Left lung (tissue), 10 donors: Measurements from ENCODE around the gene DDX31. TPM values are rescaled to one million over a fixed set of nuclear protein-coding genes. Genes with fewer than 3 reads are reported as not detected.
"Not testable (repeated sequence)": the region's sequence is repeated elsewhere in the genome, so short reads cannot be mapped to it uniquely, and the experiment has no call there.

ENCODE experiments used
- ATAC-seq: fragments of 200-7000 bp; cut with Tn5 transposase; one replicate; pipeline ENCODE4 v1.9.1; 2020; ENCODE audit warnings: moderate library complexity
- DNase-seq, 4 donors: peaks; one replicate each; pipeline ENCODE4 v3.0.0-alpha.2; 2013 to 2020
- H3K27ac ChIP-seq, 2 donors: fragments of 200-600 bp; sonication (generic) in 1 of 2; one replicate each; pipeline versions ENCODE4 v1.5.0 to v1.8.0; 2020 to 2021
- H3K27me3 ChIP-seq, 2 donors: fragments of 200-600 bp; sonication (generic) in 1 of 2; one replicate each; pipeline versions ENCODE4 v1.5.0 to v1.8.0; 2020 to 2021
- H3K36me3 ChIP-seq, 2 donors: fragments of 200-600 bp; sonication (generic) in 1 of 2; one replicate each; pipeline versions ENCODE4 v1.5.0 to v1.8.0; 2020 to 2021
- H3K4me1 ChIP-seq, 2 donors: fragments of 200-600 bp; one replicate each; pipeline ENCODE4 v1.8.0; 2021
- H3K4me3 ChIP-seq, 2 donors: fragments of 200-600 bp; sonication (generic) in 1 of 2; one replicate each; pipeline versions ENCODE4 v1.5.0 to v1.8.0; 2020 to 2021; ENCODE audit warnings: mild to moderate bottlenecking in 1 of 2
- H3K9me3 ChIP-seq, 2 donors: fragments of 200-600 bp; sonication (generic) in 1 of 2; one replicate each; pipeline versions ENCODE4 v1.5.0 to v1.8.0; 2020 to 2021
- intact Hi-C, 2 donors: fragments of 100-400 bp; cut with DNase I; formaldehyde crosslinking; loops; one replicate each; pipeline versions ENCODE4 v1.11.2 to v1.14.2; 2022
- polyA plus RNA-seq, 6 donors: library from polyadenylated mRNA; unstranded; fragments of 120-200 nt; gene quantifications; one replicate each; pipeline ENCODE4 v1.2.1, GENCODE V29; 2013; ENCODE audit not compliant: insufficient read length in 6 of 6
- total RNA-seq, 2 donors: library from RNA; stranded (reverse); fragmentation: NEBNext Ultra II Directional; extraction: Animal tissue kit (Norgen Biotek cat#: 25700); gene quantifications; one replicate each; pipeline ENCODE4 v1.2.1, GENCODE V29; 2021
- TF ChIP-seq, protein P1 (sequence below), 2 donors: fragments of 200-600 bp; sonication (generic) in 1 of 2; IDR thresholded peaks; one replicate each; pipeline versions ENCODE4 v1.5.0 to v1.8.0; 2021; ENCODE audit warnings: antibody characterized with exemption in 2 of 2
- donor health status: DM: no; HTN: yes; CAD: no.
- donor health status: DM: no; HTN: no; CAD: no.

Gene DDX31
- total and polyA plus RNA-seq, 8 donors, result 12.0 to 16.5 (median 14.9) TPM

- intact Hi-C loops, result no loop called here
- Histone ChIP-seq H3K9me3 (no peaks in the 10 kb centered on the region), H3K36me3 (no peaks in the 10 kb centered on the region), H3K4me3 (no peak overlapping the region), H3K27ac (no peak overlapping the region), H3K4me1 (no peaks in the 10 kb centered on the region), H3K27me3 (peaks cover 0 to 15% of the 10 kb centered on the region in 2 donors)
- TF ChIP-seq, protein P1, sequence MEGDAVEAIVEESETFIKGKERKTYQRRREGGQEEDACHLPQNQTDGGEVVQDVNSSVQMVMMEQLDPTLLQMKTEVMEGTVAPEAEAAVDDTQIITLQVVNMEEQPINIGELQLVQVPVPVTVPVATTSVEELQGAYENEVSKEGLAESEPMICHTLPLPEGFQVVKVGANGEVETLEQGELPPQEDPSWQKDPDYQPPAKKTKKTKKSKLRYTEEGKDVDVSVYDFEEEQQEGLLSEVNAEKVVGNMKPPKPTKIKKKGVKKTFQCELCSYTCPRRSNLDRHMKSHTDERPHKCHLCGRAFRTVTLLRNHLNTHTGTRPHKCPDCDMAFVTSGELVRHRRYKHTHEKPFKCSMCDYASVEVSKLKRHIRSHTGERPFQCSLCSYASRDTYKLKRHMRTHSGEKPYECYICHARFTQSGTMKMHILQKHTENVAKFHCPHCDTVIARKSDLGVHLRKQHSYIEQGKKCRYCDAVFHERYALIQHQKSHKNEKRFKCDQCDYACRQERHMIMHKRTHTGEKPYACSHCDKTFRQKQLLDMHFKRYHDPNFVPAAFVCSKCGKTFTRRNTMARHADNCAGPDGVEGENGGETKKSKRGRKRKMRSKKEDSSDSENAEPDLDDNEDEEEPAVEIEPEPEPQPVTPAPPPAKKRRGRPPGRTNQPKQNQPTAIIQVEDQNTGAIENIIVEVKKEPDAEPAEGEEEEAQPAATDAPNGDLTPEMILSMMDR (IDR thresholded peaks at IDR 0.05), result no peak
- DNase-seq, result no peak
- ATAC-seq, result no peak
Observed at GRCh38 chr9:132712753-132713152, 43.0 kb upstream of the DDX31 start.

DNA sequence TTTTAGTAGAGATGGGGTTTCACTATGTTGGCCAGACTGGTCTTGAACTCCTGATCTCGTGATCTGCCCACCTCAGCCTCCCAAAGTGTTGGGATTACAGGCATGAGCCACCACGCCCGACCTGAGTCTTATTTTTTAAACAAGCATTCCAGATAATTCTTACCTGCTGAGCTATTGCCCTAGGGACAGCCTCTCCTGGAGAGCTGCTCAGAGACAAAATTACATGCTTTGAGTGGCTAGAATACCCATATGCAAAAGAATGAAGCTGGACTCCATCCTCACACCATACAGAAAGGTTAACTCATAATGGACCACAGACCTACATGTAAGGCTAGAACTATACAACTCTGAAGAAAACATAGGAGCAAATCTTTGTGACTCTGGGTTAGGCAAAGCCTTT is 42.1 kb upstream of the DDX31 start:
- no peaks in the 10 kb centered on the region for H3K36me3 ChIP-seq
- TF ChIP-seq, protein P1 (IDR thresholded peaks at IDR 0.05), result no peak
- no peaks in the 10 kb centered on the region for H3K4me1 ChIP-seq
- H3K4me3 ChIP-seq, result no peak overlapping the region
- intact Hi-C loops, result no loop called here
- ATAC-seq (no peak), DNase-seq (no peak)
- no peaks in the 10 kb centered on the region for H3K9me3 ChIP-seq
- H3K27ac ChIP-seq, result no peak overlapping the region
- peaks cover 0 to 6% of the 10 kb centered on the region in 2 donors for H3K27me3 ChIP-seq

GRCh38 chr9:132711152-132711551 is 41.4 kb upstream of the DDX31 start:
- H3K9me3 ChIP-seq, intact Hi-C loops, DNase-seq, H3K27ac ChIP-seq, H3K4me1 ChIP-seq, ATAC-seq, H3K27me3 ChIP-seq, H3K36me3 ChIP-seq, H3K4me3 ChIP-seq: not testable (repeated sequence)

DNA sequence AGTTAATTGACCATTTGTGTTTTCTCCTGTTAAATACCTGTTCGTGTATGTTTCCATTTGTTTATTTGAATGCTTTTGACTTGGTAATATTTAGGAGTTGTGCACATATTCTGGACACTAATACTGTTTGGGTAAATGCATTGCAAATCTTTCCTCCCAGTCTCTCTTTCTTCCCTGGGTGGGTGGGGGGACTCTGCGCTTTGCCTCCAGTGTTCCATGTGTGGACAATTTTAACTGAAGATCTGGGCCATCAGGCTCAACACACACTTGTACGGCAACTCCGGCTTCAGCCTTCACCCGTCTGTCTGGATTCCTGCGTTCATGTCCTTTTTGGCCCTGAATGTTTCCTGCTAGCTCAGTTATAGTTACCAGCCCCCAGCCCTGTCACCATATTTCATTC is 40.5 kb upstream of the DDX31 start:
- Histone ChIP-seq H3K27ac (no peak overlapping the region), H3K4me1 (no peaks in the 10 kb centered on the region), H3K36me3 (no peaks in the 10 kb centered on the region), H3K27me3 (no peaks in the 10 kb centered on the region), H3K4me3 (no peak overlapping the region), H3K9me3 (no peaks in the 10 kb centered on the region)
- DNase-seq (no peak), ATAC-seq (no peak)
- intact Hi-C loops, result no loop called here
- TF ChIP-seq, protein P1 (IDR thresholded peaks at IDR 0.05), result no peak

- Histone ChIP-seq H3K9me3 (no peaks in the 10 kb centered on the region), H3K36me3 (no peaks in the 10 kb centered on the region), H3K4me1 (no peaks in the 10 kb centered on the region), H3K4me3 (no peak overlapping the region), H3K27me3 (no peaks in the 10 kb centered on the region), H3K27ac (no peak overlapping the region)
- intact Hi-C loops, result no loop called here
- TF ChIP-seq, protein P1 (IDR thresholded peaks at IDR 0.05), result no peak
- ATAC-seq (no peak), DNase-seq (no peak)
Observed at GRCh38 chr9:132708769-132709430, 39.1 kb upstream of the DDX31 start.

DNA sequence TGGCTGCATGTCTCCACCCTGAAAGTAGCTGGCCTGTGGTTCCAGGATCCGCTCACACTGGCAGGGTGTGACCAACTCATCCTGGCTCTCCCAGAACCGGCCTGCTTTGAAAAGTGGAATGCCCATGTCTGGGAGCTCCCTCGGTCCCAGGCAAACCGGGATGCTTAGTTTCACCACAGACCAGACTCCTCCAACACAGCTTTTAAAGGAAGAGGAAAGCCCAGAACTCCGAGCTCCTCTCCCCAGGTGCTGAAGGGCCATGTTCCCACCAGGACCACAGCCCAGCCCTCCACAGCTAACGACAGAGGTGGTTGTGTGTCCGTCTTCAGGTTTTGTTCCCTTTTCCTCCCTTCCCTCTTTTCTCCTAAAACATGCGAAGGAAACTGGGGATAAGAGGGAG is 38.5 kb upstream of the DDX31 start:
- Histone ChIP-seq H3K4me3 (no peak overlapping the region), H3K27ac (no peak overlapping the region), H3K4me1 (no peaks in the 10 kb centered on the region), H3K36me3 (no peaks in the 10 kb centered on the region), H3K9me3 (no peaks in the 10 kb centered on the region), H3K27me3 (no peaks in the 10 kb centered on the region)
- TF ChIP-seq, protein P1 (IDR thresholded peaks at IDR 0.05), result no peak
- ATAC-seq, result no peak
- DNase-seq, result no peak
- intact Hi-C loops, result no loop called here
